Heart right ventricle (tissue), 16 donors: Measurements from ENCODE around the gene OGDH. TPM values are rescaled to one million over a fixed set of nuclear protein-coding genes. Genes with fewer than 3 reads are reported as not detected.
"Not testable (repeated sequence)": the region's sequence is repeated elsewhere in the genome, so short reads cannot be mapped to it uniquely, and the experiment has no call there.

ENCODE experiments used
- ATAC-seq, 8 donors: fragments of 200-7000 bp; cut with Tn5 transposase; one replicate each; pipeline ENCODE4 v1.9.1; 2020; ENCODE audit warnings: mild to moderate bottlenecking in 8 of 8, moderate library complexity in 8 of 8, moderate number of reproducible peaks in 1 of 8
- DNase-seq, 2 donors: peaks; one replicate each; pipeline ENCODE4 v3.0.0-alpha.2; 2020
- H3K27ac ChIP-seq, 10 donors: fragments of 200-600 bp; sonication (generic) in 2 of 10; one replicate each; pipeline versions ENCODE4 v1.5.0 to v1.8.0; 2020 to 2022; ENCODE audit warnings: mild to moderate bottlenecking in 3 of 10
- H3K27me3 ChIP-seq, 7 donors: fragments of 200-600 bp; one replicate each; pipeline ENCODE4 v1.8.0; 2021 to 2022; ENCODE audit warnings: mild to moderate bottlenecking in 2 of 7
- H3K36me3 ChIP-seq, 9 donors: fragments of 200-600 bp; sonication (generic) in 1 of 9; one replicate each; pipeline versions ENCODE4 v1.5.0 to v1.8.0; 2020 to 2022; ENCODE audit warnings: mild to moderate bottlenecking in 2 of 9
- H3K4me1 ChIP-seq, 9 donors: fragments of 200-600 bp; sonication (generic) in 1 of 9; one replicate each; pipeline versions ENCODE4 v1.5.0 to v1.8.0; 2020 to 2022; ENCODE audit warnings: mild to moderate bottlenecking in 4 of 9
- H3K4me3 ChIP-seq, 10 donors: fragments of 200-600 bp; sonication (generic) in 2 of 10; one replicate each; pipeline versions ENCODE4 v1.5.0 to v1.8.0; 2020 to 2022; ENCODE audit warnings: mild to moderate bottlenecking in 7 of 10, moderate library complexity in 2 of 10
- H3K9me3 ChIP-seq, 11 donors: fragments of 200-600 bp in 10 of 11; sonication (generic) in 2 of 11; one replicate each; pipeline versions ENCODE4 v1.5.0 to v1.8.0; 2013 to 2022; ENCODE audit warnings: mild to moderate bottlenecking in 2 of 11, control low read depth in 1 of 11, moderate library complexity in 1 of 11
- WGBS, 2 donors: extraction: QIAGEN DNeasy Blood & Tissue Kit; methylation state at CpG; one replicate each; pipeline ENCODE4 v1.1.7; 2013; ENCODE audit warnings: inconsistent platforms in 1 of 2; 5-methylcytosine and 5-hydroxymethylcytosine counted together
- intact Hi-C, 10 donors: fragments of 100-400 bp; cut with DNase I; formaldehyde crosslinking; loops; one replicate each; pipeline versions ENCODE4 v1.11.1 to v1.14.2; 2022
- polyA plus RNA-seq, 2 donors: library from polyadenylated mRNA; stranded (reverse); fragments of 200-250 nt; gene quantifications; one replicate each; pipeline ENCODE4 v1.2.3, GENCODE V29; 2013
- total RNA-seq, 10 donors: library from RNA; stranded (reverse); fragmentation: NEBNext Ultra II Directional in 3 of 10; extraction: Animal tissue kit (Norgen Biotek cat#: 25700) in 3 of 10; gene quantifications; one replicate each; pipeline versions ENCODE4 v1.2.1 to v1.2.4, GENCODE V29; 2021 to 2023
- TF ChIP-seq, protein P1 (sequence below), 9 donors: fragments of 200-600 bp; sonication (generic) in 2 of 9; IDR thresholded peaks; one replicate each; pipeline versions ENCODE4 v1.5.0 to v1.8.0; 2021 to 2022; ENCODE audit warnings: antibody characterized with exemption in 9 of 9, mild to moderate bottlenecking in 5 of 9, moderate library complexity in 1 of 9
- donor health status: Arrhythmogenic right ventricular cardiomyopathy.
- donor health status: ischemic (EF 13 %, LVEDD 7.1; RV severe dilation, severe dysfunction).
- donor health status: healthy with polysubstance abuse.
- donor health status: DM: no; HTN: yes; CAD: no.
- donor health status: DM: no; HTN: no; CAD: no.
- donor health status: ischemic (EF 25% LVEDD 6.9; RV normal size, moderate dysfunction).
- donor health status: ischemic (EF 25% LVEDD 5.7; RV mildly dilated, moderate dysfunction).
- donor health status: healthy.
- donor health status: DM: yes; HTN: yes; CAD: no.
- donor health status: Ischemic cardiomyopathy.
- donor health status: ischemic (EF 35%, LVEDD 5.7; RV mildly dilated, moderate dysfunction).
- donor health status: nonischemic (EF 11% LVEDD 7.7; RV severe dilation, severe dysfunction).
- donor health status: DM: yes; HTN: yes; CAD: no.
- donor health status: PGD.
- donor health status: ischemic (EF 29% LVEDD 5.4; RV normal size, mild dysfunction).
- donor health status: nonischemic (EF 23%, LVEDD 6.1; RV moderate dilation, normal function).

The OGDH gene
- total and polyA plus RNA-seq, 12 donors, result 202 to 724 (median 672) TPM

- Histone ChIP-seq H3K27me3 (no peaks in the 10 kb centered on the region), H3K4me3 (no peak overlapping the region), H3K36me3 (no peaks in the 10 kb centered on the region), H3K9me3 (no peaks in the 10 kb centered on the region), H3K4me1 (peaks cover 0 to 16% (median 0%) of the 10 kb centered on the region in 9 donors), H3K27ac (peak overlapping the region in 4 of 10 donors; percentile 22 to 69 (median 61))
- peak in 7 of 8 donors; percentile 38 to 87 (median 67) for ATAC-seq
- intact Hi-C loops, result no loop called here
- TF ChIP-seq, protein P1, sequence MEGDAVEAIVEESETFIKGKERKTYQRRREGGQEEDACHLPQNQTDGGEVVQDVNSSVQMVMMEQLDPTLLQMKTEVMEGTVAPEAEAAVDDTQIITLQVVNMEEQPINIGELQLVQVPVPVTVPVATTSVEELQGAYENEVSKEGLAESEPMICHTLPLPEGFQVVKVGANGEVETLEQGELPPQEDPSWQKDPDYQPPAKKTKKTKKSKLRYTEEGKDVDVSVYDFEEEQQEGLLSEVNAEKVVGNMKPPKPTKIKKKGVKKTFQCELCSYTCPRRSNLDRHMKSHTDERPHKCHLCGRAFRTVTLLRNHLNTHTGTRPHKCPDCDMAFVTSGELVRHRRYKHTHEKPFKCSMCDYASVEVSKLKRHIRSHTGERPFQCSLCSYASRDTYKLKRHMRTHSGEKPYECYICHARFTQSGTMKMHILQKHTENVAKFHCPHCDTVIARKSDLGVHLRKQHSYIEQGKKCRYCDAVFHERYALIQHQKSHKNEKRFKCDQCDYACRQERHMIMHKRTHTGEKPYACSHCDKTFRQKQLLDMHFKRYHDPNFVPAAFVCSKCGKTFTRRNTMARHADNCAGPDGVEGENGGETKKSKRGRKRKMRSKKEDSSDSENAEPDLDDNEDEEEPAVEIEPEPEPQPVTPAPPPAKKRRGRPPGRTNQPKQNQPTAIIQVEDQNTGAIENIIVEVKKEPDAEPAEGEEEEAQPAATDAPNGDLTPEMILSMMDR (IDR thresholded peaks at IDR 0.05), result no peak
- DNase-seq, result no peak
- WGBS, 2 donors, result 56 to 60% methylated on average over 6 of the region's 6 CpGs
Measured at GRCh38 chr7:44727158-44727936, 120.9 kb downstream of the OGDH start.

GRCh38 chr7:44727937-44728262, 121.5 kb downstream of the OGDH start:
- Histone ChIP-seq H3K4me1 (peaks cover 0 to 16% (median 0%) of the 10 kb centered on the region in 9 donors), H3K4me3 (no peak overlapping the region), H3K9me3 (no peaks in the 10 kb centered on the region), H3K36me3 (no peaks in the 10 kb centered on the region), H3K27ac (peak overlapping the region in 2 of 10 donors; percentile 67 to 69), H3K27me3 (no peaks in the 10 kb centered on the region)
- 98 to 100% methylated on average over 1 of the region's 1 CpG for WGBS, 2 donors
- no peak for ATAC-seq
- intact Hi-C loops, result no loop called here
- no peak for DNase-seq
- TF ChIP-seq, protein P1 (IDR thresholded peaks at IDR 0.05), result no peak

GRCh38 chr7:44729949-44730590, 123.6 kb downstream of the OGDH start:
- WGBS, 2 donors, result 83 to 85% methylated on average over 12 of the region's 12 CpGs
- peaks cover 0 to 16% (median 0%) of the 10 kb centered on the region in 9 donors for H3K4me1 ChIP-seq
- intact Hi-C loops, result no loop called here
- H3K27me3 ChIP-seq, result no peaks in the 10 kb centered on the region
- H3K9me3 ChIP-seq, result no peaks in the 10 kb centered on the region
- no peaks in the 10 kb centered on the region for H3K36me3 ChIP-seq
- TF ChIP-seq, protein P1 (IDR thresholded peaks at IDR 0.05), result no peak
- ATAC-seq (peak in 2 of 8 donors; percentile 27 to 60), DNase-seq (no peak)
- no peak overlapping the region for H3K27ac ChIP-seq
- no peak overlapping the region for H3K4me3 ChIP-seq

GRCh38 chr7:44732971-44733370, 126.5 kb downstream of the OGDH start:
- H3K27me3 ChIP-seq, H3K9me3 ChIP-seq, H3K27ac ChIP-seq, intact Hi-C loops, H3K4me3 ChIP-seq, H3K36me3 ChIP-seq, ATAC-seq, DNase-seq: not testable (repeated sequence)
- H3K4me1 ChIP-seq, result peaks cover 0 to 11% (median 0%) of the 10 kb centered on the region in 9 donors
- 95 to 99% methylated on average over 6 of the region's 6 CpGs for WGBS, 2 donors
